Kidney epithelial cell (primary cell): ENCODE results near the gene FGF18. TPM values are rescaled to one million over a fixed set of nuclear protein-coding genes. Genes with fewer than 3 reads are reported as not detected.

Experiments used
- DNase-seq: peaks from one replicate; pipeline ENCODE4 v3.0.0-alpha.2; 2010; ENCODE audit warnings: low read depth
- H3K27me3 ChIP-seq: 2 replicates; pipeline ENCODE4 v1.6.0; 2011; ENCODE audit warnings: low read length; ENCODE audit not compliant: control insufficient read depth, insufficient read depth
- H3K36me3 ChIP-seq: 2 replicates; pipeline ENCODE4 v1.5.1; 2011; ENCODE audit warnings: low read length; ENCODE audit not compliant: control insufficient read depth, insufficient read depth
- H3K4me3 ChIP-seq: 2 replicates; pipeline ENCODE4 v1.5.1; 2011; ENCODE audit warnings: low read depth, mild to moderate bottlenecking, control low read depth, low read length
- total RNA-seq: library from RNA; depleted of rRNA; stranded (reverse); fragments of >200 nt; gene quantifications from 2 replicates; pipeline ENCODE4 v1.2.3, GENCODE V29; 2015
- TF ChIP-seq, protein P1 (sequence below): IDR thresholded peaks from 2 replicates; pipeline ENCODE4 v1.5.1; 2011; ENCODE audit warnings: mild to moderate bottlenecking, moderate library complexity, low read length, control low read depth, inconsistent platforms; ENCODE audit not compliant: insufficient read depth, poor library complexity, severe bottlenecking

FGF18 gene
- total RNA-seq, 1 donor from 2014 or later, result not detected

DNA sequence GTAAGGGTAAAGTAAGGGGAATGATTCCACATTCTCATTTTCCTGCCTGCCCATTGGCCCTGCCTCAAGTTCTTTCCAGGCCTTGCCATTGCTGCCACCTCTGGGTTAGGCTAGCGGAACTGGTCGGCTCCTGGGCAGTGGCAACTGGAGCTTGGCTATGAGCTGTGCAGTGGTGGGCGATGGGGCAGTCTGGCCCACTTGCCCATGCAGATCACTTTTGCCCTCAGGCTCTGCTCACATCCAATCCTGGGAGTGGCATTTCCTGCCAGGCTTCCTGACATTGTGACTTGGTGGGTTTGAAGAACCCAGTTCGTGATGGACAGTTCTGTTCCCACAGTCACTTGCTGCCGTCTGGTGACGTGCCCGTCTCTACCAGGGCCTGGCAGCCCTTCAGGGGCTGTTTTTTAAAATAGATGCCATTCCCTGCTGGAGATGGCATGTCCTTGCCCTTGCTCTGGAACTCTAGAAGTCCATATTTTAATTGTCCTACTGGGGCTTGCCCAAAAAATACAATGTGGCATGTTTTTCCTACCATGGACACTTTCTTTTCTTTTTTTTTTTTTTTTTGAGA, 86.1 kb downstream of the FGF18 start:
- H3K36me3 ChIP-seq, result no peaks in the 10 kb centered on the region
- TF ChIP-seq, protein P1, sequence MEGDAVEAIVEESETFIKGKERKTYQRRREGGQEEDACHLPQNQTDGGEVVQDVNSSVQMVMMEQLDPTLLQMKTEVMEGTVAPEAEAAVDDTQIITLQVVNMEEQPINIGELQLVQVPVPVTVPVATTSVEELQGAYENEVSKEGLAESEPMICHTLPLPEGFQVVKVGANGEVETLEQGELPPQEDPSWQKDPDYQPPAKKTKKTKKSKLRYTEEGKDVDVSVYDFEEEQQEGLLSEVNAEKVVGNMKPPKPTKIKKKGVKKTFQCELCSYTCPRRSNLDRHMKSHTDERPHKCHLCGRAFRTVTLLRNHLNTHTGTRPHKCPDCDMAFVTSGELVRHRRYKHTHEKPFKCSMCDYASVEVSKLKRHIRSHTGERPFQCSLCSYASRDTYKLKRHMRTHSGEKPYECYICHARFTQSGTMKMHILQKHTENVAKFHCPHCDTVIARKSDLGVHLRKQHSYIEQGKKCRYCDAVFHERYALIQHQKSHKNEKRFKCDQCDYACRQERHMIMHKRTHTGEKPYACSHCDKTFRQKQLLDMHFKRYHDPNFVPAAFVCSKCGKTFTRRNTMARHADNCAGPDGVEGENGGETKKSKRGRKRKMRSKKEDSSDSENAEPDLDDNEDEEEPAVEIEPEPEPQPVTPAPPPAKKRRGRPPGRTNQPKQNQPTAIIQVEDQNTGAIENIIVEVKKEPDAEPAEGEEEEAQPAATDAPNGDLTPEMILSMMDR, result no peak
- no peak overlapping the region for H3K4me3 ChIP-seq
- H3K27me3 ChIP-seq, result no peaks in the 10 kb centered on the region
- DNase-seq, result no peak

- Histone ChIP-seq H3K27me3 (no peaks in the 10 kb centered on the region), H3K4me3 (no peak overlapping the region), H3K36me3 (no peaks in the 10 kb centered on the region)
- DNase-seq, result no peak
- TF ChIP-seq, protein P1, result no peak
These were observed 87.5 kb downstream of the FGF18 start for GRCh38 chr5:171506951-171507350.

Other genes with a start within 250 kb of the FGF18 start
- gene TLX3, start 110.4 kb upstream of the FGF18 start, total RNA-seq, result 0.14 and 0.58 TPM in 2 replicates
- 1,219 and 1,455 TPM in 2 replicates for gene NPM1, start 31.8 kb upstream of the FGF18 start, total RNA-seq